Transverse colon (tissue), 3 donors: ENCODE results near the gene PKP1.

Experiments used
- CTCF ChIP-seq, 5 experiments: fragments of 200-600 bp in 3 of 5; fragments of 450-650 bp in 2 of 5; sonication (generic) in 3 of 5; IDR thresholded peaks; 1 replicate in 2 of 5; 2 replicates in 3 of 5; pipeline ENCODE4 v1.5.1; 2016 to 2017; ENCODE audit warnings: antibody characterized with exemption in 5 of 5, inconsistent platforms in 3 of 5, mild to moderate bottlenecking in 2 of 5, moderate library complexity in 1 of 5
- EP300 ChIP-seq: sonication (generic); formaldehyde crosslinking; IDR thresholded peaks from one replicate; pipeline ENCODE4 v1.6.1; 2017; ENCODE audit warnings: antibody characterized with exemption, low read depth

GRCh38 chr1:201350884-201351283 is 67.6 kb downstream of the PKP1 start:
- TF ChIP-seq EP300, result no peak
- no peak for TF ChIP-seq CTCF (IDR thresholded peaks at IDR 0.05)
